Heart left ventricle (tissue), 16 donors: ENCODE data around the gene KCNS3. TPM values are rescaled to one million over a fixed set of nuclear protein-coding genes. Genes with fewer than 3 reads are reported as not detected.
A peak's percentile ranks its signal among the peaks of the same experiment; 100 is the strongest.

Experiments
- ATAC-seq, 4 donors: fragments of 200-7000 bp; cut with Tn5 transposase; one replicate each; pipeline ENCODE4 v1.9.1; 2020 to 2022; ENCODE audit warnings: moderate library complexity in 4 of 4, mild to moderate bottlenecking in 3 of 4, moderate number of reproducible peaks in 1 of 4
- DNase-seq, 5 donors: peaks; one replicate each; pipeline ENCODE4 v3.0.0-alpha.2; 2020
- H3K27ac ChIP-seq, 12 donors: fragments of 200-600 bp; sonication (generic) in 4 of 12; one replicate each; pipeline versions ENCODE4 v1.5.0 to v1.8.0; 2016 to 2022; ENCODE audit warnings: mild to moderate bottlenecking in 2 of 12
- H3K27me3 ChIP-seq, 9 donors: fragments of 200-600 bp; sonication (generic) in 2 of 9; one replicate each; pipeline versions ENCODE4 v1.5.1 to v1.8.0; 2016 to 2022; ENCODE audit warnings: mild to moderate bottlenecking in 3 of 9
- H3K36me3 ChIP-seq, 9 donors: fragments of 200-600 bp; sonication (generic) in 2 of 9; one replicate each; pipeline versions ENCODE4 v1.5.0 to v1.8.0; 2018 to 2022; ENCODE audit warnings: mild to moderate bottlenecking in 2 of 9
- H3K4me1 ChIP-seq, 12 donors: fragments of 200-600 bp; sonication (generic) in 4 of 12; one replicate each; pipeline versions ENCODE4 v1.5.0 to v1.8.0; 2016 to 2022; ENCODE audit warnings: mild to moderate bottlenecking in 3 of 12
- H3K4me3 ChIP-seq, 12 donors: fragments of 200-600 bp; sonication (generic) in 4 of 12; one replicate each; pipeline versions ENCODE4 v1.5.0 to v1.8.0; 2017 to 2022; ENCODE audit warnings: mild to moderate bottlenecking in 9 of 12, moderate library complexity in 4 of 12
- H3K9me3 ChIP-seq, 12 donors: fragments of 200-600 bp; sonication (generic) in 4 of 12; one replicate each; pipeline versions ENCODE4 v1.5.0 to v1.8.0; 2016 to 2022; ENCODE audit warnings: mild to moderate bottlenecking in 1 of 12
- CTCF ChIP-seq, 12 donors: fragments of 200-600 bp; sonication (generic) in 4 of 12; IDR thresholded peaks; one replicate each; pipeline versions ENCODE4 v1.5.0 to v1.8.0; 2018 to 2022; ENCODE audit warnings: antibody characterized with exemption in 12 of 12, mild to moderate bottlenecking in 5 of 12
- POLR2A ChIP-seq, 2 donors: fragments of 450-650 bp; IDR thresholded peaks; one replicate each; pipeline ENCODE4 v1.6.1; 2017; ENCODE audit warnings: antibody characterized with exemption in 2 of 2, mild to moderate bottlenecking in 2 of 2, moderate library complexity in 2 of 2
- WGBS, 4 donors: extraction: QIAGEN DNeasy Blood & Tissue Kit in 2 of 4; methylation state at CpG; one replicate each; pipeline versions ENCODE4 v1.1.5 to v1.1.7; 2013 to 2018; 5-methylcytosine and 5-hydroxymethylcytosine counted together
- intact Hi-C, 10 donors: fragments of 100-400 bp; cut with DNase I; formaldehyde crosslinking; loops; one replicate each; pipeline versions ENCODE4 v1.11.1 to v1.14.2; 2022
- polyA plus RNA-seq, 2 donors: library from polyadenylated mRNA; stranded (reverse); fragments of 200-250 nt; gene quantifications; one replicate each; pipeline ENCODE4 v1.2.3, GENCODE V29; 2013
- total RNA-seq, 9 donors: library from RNA; depleted of rRNA in 2 of 9; stranded (reverse); fragments of >200 nt in 2 of 9; fragmentation: NEBNext Ultra II Directional in 3 of 9; extraction: Animal tissue kit (Norgen Biotek cat#: 25700) in 3 of 9; gene quantifications; one replicate each; pipeline versions ENCODE4 v1.1.0 to v1.2.4, GENCODE V29; 2016 to 2023
- donor health status: ischemic (EF 13 %, LVEDD 7.1; RV severe dilation, severe dysfunction).
- donor health status: healthy with polysubstance abuse.
- donor health status: DM: no; HTN: yes; CAD: no.
- donor health status: DM: no; HTN: no; CAD: no.
- donor health status: ischemic (EF 25% LVEDD 6.9; RV normal size, moderate dysfunction).
- donor health status: ischemic (EF 25% LVEDD 5.7; RV mildly dilated, moderate dysfunction).
- donor health status: healthy.
- donor health status: DM: yes; HTN: yes; CAD: no.
- donor health status: ischemic (EF 35%, LVEDD 5.7; RV mildly dilated, moderate dysfunction).
- donor health status: nonischemic (EF 11% LVEDD 7.7; RV severe dilation, severe dysfunction).
- donor health status: DM: yes; HTN: yes; CAD: no.
- donor health status: PGD.
- donor health status: ischemic (EF 29% LVEDD 5.4; RV normal size, mild dysfunction).
- donor health status: nonischemic (EF 23%, LVEDD 6.1; RV moderate dilation, normal function).

The KCNS3 gene
- total and polyA plus RNA-seq, 11 donors, result 1.0 to 9.9 (median 2.5) TPM

- no peaks in the 10 kb centered on the region for H3K36me3 ChIP-seq
- intact Hi-C loops, result no loop called here
- no peak overlapping the region for H3K27ac ChIP-seq
- H3K9me3 ChIP-seq, result peaks cover 0 to 10% (median 0%) of the 10 kb centered on the region in 12 donors
- H3K27me3 ChIP-seq, result no peaks in the 10 kb centered on the region
- ATAC-seq (no peak), DNase-seq (no peak)
- TF ChIP-seq CTCF (IDR thresholded peaks at IDR 0.05) (no peak), POLR2A (IDR thresholded peaks at IDR 0.05) (no peak)
- peaks cover 0 to 3% (median 0%) of the 10 kb centered on the region in 12 donors for H3K4me1 ChIP-seq
- 90 to 92% (median 91%) methylated on average over 3 of the region's 3 CpGs for WGBS, 4 donors
- H3K4me3 ChIP-seq, result no peak overlapping the region
Observed at GRCh38 chr2:17971531-17972125, 93.2 kb downstream of the KCNS3 start.

GRCh38 chr2:17972991-17973390, 94.5 kb downstream of the KCNS3 start:
- 73 to 87% (median 82%) methylated on average over 3 of the region's 3 CpGs for WGBS, 4 donors
- DNase-seq, result no peak
- ATAC-seq, result no peak
- no peak for TF ChIP-seq CTCF (IDR thresholded peaks at IDR 0.05)
- TF ChIP-seq POLR2A (IDR thresholded peaks at IDR 0.05), result no peak
- Histone ChIP-seq H3K27me3 (no peaks in the 10 kb centered on the region), H3K36me3 (no peaks in the 10 kb centered on the region), H3K9me3 (peaks cover 0 to 10% (median 0%) of the 10 kb centered on the region in 12 donors), H3K27ac (no peak overlapping the region), H3K4me1 (peaks cover 0 to 12% (median 2%) of the 10 kb centered on the region in 12 donors), H3K4me3 (no peak overlapping the region)
- intact Hi-C loops, result no loop called here

DNA sequence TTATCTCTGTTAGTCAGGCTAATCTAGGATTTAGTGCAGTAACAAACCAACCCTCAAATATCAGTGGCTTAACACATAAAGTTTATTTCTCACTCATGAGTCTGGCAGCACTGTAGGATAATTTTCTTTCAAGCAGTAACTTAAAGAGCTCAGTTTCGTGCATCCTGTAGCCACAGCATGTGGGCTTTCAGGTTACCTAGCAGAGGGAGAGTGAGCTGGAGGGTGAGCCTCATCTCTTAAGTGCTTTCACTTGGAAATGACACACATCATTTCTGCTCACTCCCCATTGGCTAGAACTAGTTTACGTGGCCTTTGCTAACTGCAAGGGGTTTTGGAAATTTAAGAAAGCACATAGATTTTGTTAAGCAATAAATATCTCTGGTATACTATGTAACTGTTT, 96.9 kb downstream of the KCNS3 start:
- Histone ChIP-seq H3K27me3 (no peaks in the 10 kb centered on the region), H3K4me3 (no peak overlapping the region), H3K9me3 (peaks cover 0 to 10% (median 0%) of the 10 kb centered on the region in 12 donors), H3K27ac (no peak overlapping the region), H3K4me1 (peaks cover 0 to 12% (median 2%) of the 10 kb centered on the region in 12 donors), H3K36me3 (no peaks in the 10 kb centered on the region)
- no peak for DNase-seq
- TF ChIP-seq CTCF (IDR thresholded peaks at IDR 0.05) (no peak), POLR2A (IDR thresholded peaks at IDR 0.05) (no peak)
- ATAC-seq, result no peak
- 85 to 100% (median 89%) methylated on average over 2 of the region's 2 CpGs for WGBS, 4 donors
- intact Hi-C loops, result no loop called here

DNA sequence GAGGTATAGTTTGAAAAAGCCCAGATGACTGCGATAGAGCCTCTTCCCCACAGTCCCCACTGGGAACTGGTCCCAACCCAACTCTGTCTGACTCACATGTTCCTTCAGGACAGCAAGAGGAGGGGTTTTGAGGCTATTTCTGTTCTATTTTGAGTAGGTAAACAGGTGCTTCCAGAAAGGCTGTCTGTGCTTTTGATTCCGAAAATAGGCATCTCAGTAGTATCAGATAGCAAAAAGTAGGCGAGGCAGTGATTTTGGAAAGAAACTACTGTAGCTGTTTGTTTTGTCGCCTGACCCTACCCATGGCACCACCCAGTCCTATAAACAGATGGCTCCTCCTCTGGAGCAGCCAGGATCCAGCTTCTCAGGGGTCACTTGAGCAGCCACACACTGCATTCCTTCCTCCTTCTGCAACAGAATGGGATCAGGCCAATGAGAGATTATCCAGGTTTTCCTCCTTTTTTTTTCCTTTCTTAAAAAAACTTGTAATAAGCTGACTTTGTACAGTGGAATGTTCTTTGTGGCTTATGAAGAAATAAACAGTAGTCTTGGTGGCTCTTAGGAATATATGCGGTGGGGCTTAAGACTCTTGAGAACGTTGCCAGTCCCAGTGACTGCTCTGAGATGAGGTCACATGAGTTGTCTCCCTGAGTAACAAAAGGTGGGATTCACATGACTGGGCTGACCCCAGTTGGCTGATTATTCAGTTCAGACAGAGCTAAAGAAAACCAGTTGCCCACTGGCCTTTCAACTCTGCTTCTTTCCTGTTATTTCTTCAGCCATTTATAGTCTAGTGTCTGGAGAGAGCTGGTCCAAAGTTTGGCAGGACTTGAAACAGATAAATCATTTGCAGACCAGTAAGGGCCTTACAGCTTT, 98.6 kb downstream of the KCNS3 start:
- Histone ChIP-seq H3K27ac (peak overlapping the region in 9 of 12 donors; percentile 8 to 63 (median 37)), H3K4me3 (no peak overlapping the region), H3K36me3 (no peaks in the 10 kb centered on the region), H3K9me3 (peaks cover 0 to 10% (median 0%) of the 10 kb centered on the region in 12 donors), H3K4me1 (peaks cover 0 to 12% (median 2%) of the 10 kb centered on the region in 12 donors), H3K27me3 (no peaks in the 10 kb centered on the region)
- DNase-seq (peak in 3 of 5 donors; percentile 19 to 30 (median 22)), ATAC-seq (peak; percentile 82 to 92 (median 89))
- WGBS, 4 donors, result 52 to 67% (median 57%) methylated on average over 6 of the region's 6 CpGs
- no peak for TF ChIP-seq POLR2A (IDR thresholded peaks at IDR 0.05)
- TF ChIP-seq CTCF (IDR thresholded peaks at IDR 0.05), result no peak
- intact Hi-C loops, result no loop called here
